ENCODE measurements around the gene OTUD4.

Gene OTUD4

GRCh38 chr4:145130130-145130529 lies 50.3 kb downstream of the OTUD4 start:
- Histone ChIP-seq H3K4me3 (ENCODE audit: low read depth, low read length) (no peak overlapping the region), H3K36me3 (peaks cover 31% of the 10 kb centered on the region), H3K27me3 (ENCODE audit: insufficient read depth, low read depth, severe bottlenecking) (no peaks in the 10 kb centered on the region), H3K27ac (no peak overlapping the region), H3K9me3 (ENCODE audit: severe bottlenecking) (no peaks in the 10 kb centered on the region)
- TF ChIP-seq CTCF (IDR thresholded peaks at IDR 0.05; ENCODE audit: low read depth, low read length): no peak
- DNase-seq: no peak

- DNase-seq: no peak
- no peaks in the 10 kb centered on the region for H3K9me3 ChIP-seq (ENCODE audit: severe bottlenecking)
- peaks cover 77% of the 10 kb centered on the region for H3K36me3 ChIP-seq
- no peak overlapping the region for H3K27ac ChIP-seq
- no peaks in the 10 kb centered on the region for H3K27me3 ChIP-seq (ENCODE audit: insufficient read depth, low read depth, severe bottlenecking)
- no peak for TF ChIP-seq CTCF (IDR thresholded peaks at IDR 0.05; ENCODE audit: low read depth, low read length)
- no peak overlapping the region for H3K4me3 ChIP-seq (ENCODE audit: low read depth, low read length)
Measured at GRCh38 chr4:145125396-145125795, 55.0 kb downstream of the OTUD4 start.

GRCh38 chr4:145108128-145108527 lies 72.3 kb downstream of the OTUD4 start:
- Histone ChIP-seq H3K36me3 (peaks cover 88% of the 10 kb centered on the region), H3K4me3 (ENCODE audit: low read depth, low read length) (no peak overlapping the region), H3K27me3 (ENCODE audit: insufficient read depth, low read depth, severe bottlenecking) (no peaks in the 10 kb centered on the region), H3K27ac (no peak overlapping the region), H3K9me3 (ENCODE audit: severe bottlenecking) (no peaks in the 10 kb centered on the region)
- no peak for TF ChIP-seq CTCF (IDR thresholded peaks at IDR 0.05; ENCODE audit: low read depth, low read length)
- no peak for DNase-seq

- Histone ChIP-seq H3K27me3 (ENCODE audit: insufficient read depth, low read depth, severe bottlenecking) (no peaks in the 10 kb centered on the region), H3K36me3 (peaks cover 78% of the 10 kb centered on the region), H3K9me3 (ENCODE audit: severe bottlenecking) (no peaks in the 10 kb centered on the region), H3K4me3 (ENCODE audit: low read depth, low read length) (no peak overlapping the region), H3K27ac (no peak overlapping the region)
- no peak for TF ChIP-seq CTCF (IDR thresholded peaks at IDR 0.05; ENCODE audit: low read depth, low read length)
- DNase-seq: no peak
Measured at GRCh38 chr4:145107126-145107525, 73.3 kb downstream of the OTUD4 start.

- TF ChIP-seq CTCF (IDR thresholded peaks at IDR 0.05; ENCODE audit: low read depth, low read length): no peak
- DNase-seq: no peak
- Histone ChIP-seq H3K36me3 (peaks cover 42% of the 10 kb centered on the region), H3K9me3 (ENCODE audit: severe bottlenecking) (no peaks in the 10 kb centered on the region), H3K4me3 (ENCODE audit: low read depth, low read length) (no peak overlapping the region), H3K27ac (no peak overlapping the region), H3K27me3 (ENCODE audit: insufficient read depth, low read depth, severe bottlenecking) (no peaks in the 10 kb centered on the region)
Measured at GRCh38 chr4:145103496-145103895, 76.9 kb downstream of the OTUD4 start.

GRCh38 chr4:145102619-145103018 lies 77.8 kb downstream of the OTUD4 start:
- no peak overlapping the region for H3K4me3 ChIP-seq (ENCODE audit: low read depth, low read length)
- H3K27ac ChIP-seq: no peak overlapping the region
- peaks cover 36% of the 10 kb centered on the region for H3K36me3 ChIP-seq
- no peaks in the 10 kb centered on the region for H3K9me3 ChIP-seq (ENCODE audit: severe bottlenecking)
- TF ChIP-seq CTCF (IDR thresholded peaks at IDR 0.05; ENCODE audit: low read depth, low read length): no peak
- H3K27me3 ChIP-seq (ENCODE audit: insufficient read depth, low read depth, severe bottlenecking): no peaks in the 10 kb centered on the region
- DNase-seq: no peak
